Osteoblast (primary cell): ENCODE results near the gene RAB19. TPM values are rescaled to one million over a fixed set of nuclear protein-coding genes. Genes with fewer than 3 reads are reported as not detected.
A peak's percentile ranks its signal among the peaks of the same experiment; 100 is the strongest.

Experiments used
- DNase-seq: peaks from one replicate; pipeline ENCODE4 v3.0.0; 2011; ENCODE audit warnings: low spot score, mixed read lengths; ENCODE audit not compliant: insufficient read length; ENCODE audit errors: missing footprints
- H2AFZ ChIP-seq: 2 replicates; pipeline ENCODE4 v1.6.0; 2011; ENCODE audit warnings: mild to moderate bottlenecking, low read length
- H3K27ac ChIP-seq: 2 replicates; pipeline ENCODE4 v1.5.1; 2011; ENCODE audit warnings: mild to moderate bottlenecking, low read depth, low read length, moderate library complexity
- H3K27me3 ChIP-seq: 2 replicates; pipeline ENCODE4 v1.6.0; 2012; ENCODE audit warnings: mild to moderate bottlenecking, control low read depth, inconsistent platforms, low read length, moderate library complexity; ENCODE audit not compliant: insufficient read depth
- H3K36me3 ChIP-seq: 2 replicates; pipeline ENCODE4 v1.5.1; 2011; ENCODE audit warnings: mild to moderate bottlenecking, low read length, control low read depth, moderate library complexity; ENCODE audit not compliant: insufficient read depth
- H3K4me1 ChIP-seq: 2 replicates; pipeline ENCODE4 v1.5.1; 2011; ENCODE audit warnings: mild to moderate bottlenecking, low read length, control low read depth, moderate library complexity; ENCODE audit not compliant: insufficient read depth
- H3K4me2 ChIP-seq: 2 replicates; pipeline ENCODE4 v1.6.0; 2011; ENCODE audit warnings: mild to moderate bottlenecking, low read length; ENCODE audit not compliant: insufficient read depth
- H3K4me3 ChIP-seq: fragments of 200-600 bp; sonication (generic); 3 replicates; pipeline ENCODE4 v1.5.1; 2012; ENCODE audit warnings: mild to moderate bottlenecking, low read length, inconsistent platforms; ENCODE audit not compliant: insufficient read depth
- H3K79me2 ChIP-seq: 2 replicates; pipeline ENCODE4 v1.6.0; 2012; ENCODE audit warnings: mild to moderate bottlenecking, low read length, control low read depth, inconsistent platforms; ENCODE audit not compliant: insufficient read depth
- H3K9me3 ChIP-seq: 2 replicates; pipeline ENCODE4 v1.5.1; 2011; ENCODE audit warnings: low read depth, low read length, control low read depth
- H4K20me1 ChIP-seq: 2 replicates; pipeline ENCODE4 v1.6.0; 2012; ENCODE audit warnings: mild to moderate bottlenecking, low read length, control low read depth; ENCODE audit not compliant: insufficient read depth
- small RNA-seq: library from RNA; depleted of rRNA; stranded (forward); fragments of <200 nt; gene quantifications from one replicate; pipeline ENCODE3, GENCODE V24; 2012
- total RNA-seq: library from RNA; depleted of rRNA; stranded (reverse); fragments of >200 nt; gene quantifications from 2 replicates; pipeline ENCODE4 v1.2.3, GENCODE V29; 2012
- TF ChIP-seq, protein P1 (sequence below): IDR thresholded peaks from 2 replicates; pipeline ENCODE4 v1.5.1; 2011; ENCODE audit warnings: mild to moderate bottlenecking, low read depth, low read length, moderate library complexity; ENCODE audit errors: extremely low read depth

Gene RAB19
- total RNA-seq, 1 donor: not detected

DNA sequence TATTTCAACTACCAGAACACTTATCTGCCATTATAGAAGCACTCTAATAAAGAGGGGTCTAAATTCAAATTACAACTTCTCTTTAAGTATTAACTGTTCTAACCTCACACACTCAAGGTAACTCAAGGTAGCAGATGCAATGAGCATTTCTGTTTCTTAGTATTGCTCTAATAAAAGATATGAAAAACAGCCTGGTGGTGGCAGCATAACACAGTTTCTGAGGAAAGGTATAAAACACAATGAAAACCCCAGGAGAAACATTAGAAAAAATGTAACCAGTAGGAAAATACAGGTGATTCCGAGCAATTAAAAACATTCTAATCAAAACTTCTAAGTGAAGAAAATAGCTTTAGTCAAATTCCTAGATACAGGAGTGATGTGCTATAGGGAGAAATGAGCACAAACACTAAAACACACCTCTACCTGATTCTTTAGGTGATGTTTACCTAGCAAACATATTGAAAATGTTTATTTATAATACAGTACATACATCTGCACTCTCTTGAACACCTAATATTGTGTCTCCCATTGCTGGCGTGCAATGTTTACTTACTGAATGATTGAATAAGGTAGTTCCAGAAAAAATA is 72.0 kb downstream of the RAB19 start:
- Histone ChIP-seq H3K27ac (no peak overlapping the region), H4K20me1 (peaks cover 45% of the 10 kb centered on the region), H3K27me3 (no peaks in the 10 kb centered on the region), H3K4me2 (no peak overlapping the region), H2AFZ (no peak overlapping the region), H3K4me3 (no peak overlapping the region), H3K36me3 (no peaks in the 10 kb centered on the region), H3K79me2 (peaks cover 80% of the 10 kb centered on the region), H3K4me1 (peaks cover 8% of the 10 kb centered on the region), H3K9me3 (no peaks in the 10 kb centered on the region)
- TF ChIP-seq, protein P1, sequence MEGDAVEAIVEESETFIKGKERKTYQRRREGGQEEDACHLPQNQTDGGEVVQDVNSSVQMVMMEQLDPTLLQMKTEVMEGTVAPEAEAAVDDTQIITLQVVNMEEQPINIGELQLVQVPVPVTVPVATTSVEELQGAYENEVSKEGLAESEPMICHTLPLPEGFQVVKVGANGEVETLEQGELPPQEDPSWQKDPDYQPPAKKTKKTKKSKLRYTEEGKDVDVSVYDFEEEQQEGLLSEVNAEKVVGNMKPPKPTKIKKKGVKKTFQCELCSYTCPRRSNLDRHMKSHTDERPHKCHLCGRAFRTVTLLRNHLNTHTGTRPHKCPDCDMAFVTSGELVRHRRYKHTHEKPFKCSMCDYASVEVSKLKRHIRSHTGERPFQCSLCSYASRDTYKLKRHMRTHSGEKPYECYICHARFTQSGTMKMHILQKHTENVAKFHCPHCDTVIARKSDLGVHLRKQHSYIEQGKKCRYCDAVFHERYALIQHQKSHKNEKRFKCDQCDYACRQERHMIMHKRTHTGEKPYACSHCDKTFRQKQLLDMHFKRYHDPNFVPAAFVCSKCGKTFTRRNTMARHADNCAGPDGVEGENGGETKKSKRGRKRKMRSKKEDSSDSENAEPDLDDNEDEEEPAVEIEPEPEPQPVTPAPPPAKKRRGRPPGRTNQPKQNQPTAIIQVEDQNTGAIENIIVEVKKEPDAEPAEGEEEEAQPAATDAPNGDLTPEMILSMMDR: peak; percentile 58
- DNase-seq: no peak

DNA sequence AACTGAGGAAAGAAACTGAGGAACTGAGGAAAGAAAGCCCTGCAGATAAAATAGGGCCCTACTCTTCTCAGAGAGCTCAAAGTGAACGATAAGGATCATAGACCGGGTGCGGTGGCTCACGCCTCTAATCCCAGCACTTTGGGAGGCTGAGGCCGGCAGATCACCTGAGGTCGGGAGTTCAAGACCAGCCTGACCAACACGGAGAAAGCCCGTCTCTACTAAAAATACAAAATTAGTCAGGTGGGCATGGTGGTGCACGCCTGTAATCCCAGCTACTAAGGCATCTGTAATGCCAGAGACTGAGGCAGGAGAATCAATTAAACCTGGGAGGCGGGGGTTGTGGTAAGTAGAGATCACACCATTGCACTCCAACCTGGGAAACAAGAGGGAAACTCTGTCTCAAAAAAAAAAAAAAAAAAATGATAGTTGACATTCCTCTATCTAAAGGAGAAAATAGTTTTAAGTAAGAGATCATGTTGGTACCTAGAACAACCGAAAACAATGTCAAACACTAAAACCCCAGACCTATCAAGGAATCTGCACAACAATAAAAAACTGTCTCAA is 72.9 kb downstream of the RAB19 start:
- TF ChIP-seq, protein P1: no peak
- H3K4me3 ChIP-seq: no peak overlapping the region
- DNase-seq: no peak
- H3K27me3 ChIP-seq: no peaks in the 10 kb centered on the region
- H3K4me2 ChIP-seq: peak overlapping the region; percentile 29
- no peaks in the 10 kb centered on the region for H3K36me3 ChIP-seq
- peaks cover 70% of the 10 kb centered on the region for H3K79me2 ChIP-seq
- H4K20me1 ChIP-seq: peaks cover 42% of the 10 kb centered on the region
- no peak overlapping the region for H3K27ac ChIP-seq
- H3K4me1 ChIP-seq: peaks cover 8% of the 10 kb centered on the region
- no peak overlapping the region for H2AFZ ChIP-seq
- H3K9me3 ChIP-seq: no peaks in the 10 kb centered on the region

Small RNA genes lying within 50 kb of the gene (small RNA-seq; reads per million reads assigned to genes)
- gene RNA5SP247 (not detected), gene RNA5SP248 (41.5 reads per million, percentile 96 among the genes with 10 or more reads in this experiment)

Other genes with a start within 250 kb of the RAB19 start
- 12.4 and 13.4 TPM in 2 replicates for gene KDM7A, start 227.1 kb upstream of the RAB19 start, total RNA-seq
- gene SLC37A3, start 5.5 kb upstream of the RAB19 start, total RNA-seq: 69.8 and 73.5 TPM in 2 replicates
- gene MKRN1, start 75.4 kb downstream of the RAB19 start, total RNA-seq: 69.8 and 71.6 TPM in 2 replicates
- 0.36 and 0.59 TPM in 2 replicates for gene DENND2A, start 236.8 kb downstream of the RAB19 start, total RNA-seq